HG03469 (cell line): ENCODE results near the gene NTPCR.
"Not testable (repeated sequence)": the region's sequence is repeated elsewhere in the genome, so short reads cannot be mapped to it uniquely, and the experiment has no call there.

ENCODE experiments used
- ATAC-seq: cut with Tn5 transposase; IDR thresholded peaks from one replicate; pipeline ENCODE4 v1.9.1; 2021; ENCODE audit warnings: mild to moderate bottlenecking, moderate library complexity, moderate number of reproducible peaks; ENCODE audit not compliant: unreplicated experiment

The NTPCR gene

GRCh38 chr1:232983375-232983774 lies 33.0 kb downstream of the NTPCR start:
- no peak for ATAC-seq

- no peak for ATAC-seq
These were observed 33.6 kb downstream of the NTPCR start for GRCh38 chr1:232983817-232984567.

GRCh38 chr1:232984577-232985425 lies 34.4 kb downstream of the NTPCR start:
- ATAC-seq: no peak

GRCh38 chr1:232985882-232986526 lies 35.6 kb downstream of the NTPCR start:
- no peak for ATAC-seq

GRCh38 chr1:232986527-232986922 lies 36.1 kb downstream of the NTPCR start:
- no peak for ATAC-seq

- ATAC-seq: no peak
These were observed 36.8 kb downstream of the NTPCR start for GRCh38 chr1:232987046-232987773.

GRCh38 chr1:232987774-232988140 lies 37.3 kb downstream of the NTPCR start:
- no peak for ATAC-seq

GRCh38 chr1:232988572-232989040 lies 38.2 kb downstream of the NTPCR start:
- no peak for ATAC-seq

GRCh38 chr1:232990176-232991128 lies 40.0 kb downstream of the NTPCR start:
- no peak for ATAC-seq

- no peak for ATAC-seq
These were observed 40.8 kb downstream of the NTPCR start for GRCh38 chr1:232991238-232991637.

GRCh38 chr1:232992227-232992626 lies 41.8 kb downstream of the NTPCR start:
- ATAC-seq: no peak

- no peak for ATAC-seq
These were observed 43.1 kb downstream of the NTPCR start for GRCh38 chr1:232993555-232993954.

GRCh38 chr1:232995189-232995588 lies 44.8 kb downstream of the NTPCR start:
- no peak for ATAC-seq

- no peak for ATAC-seq
These were observed 45.7 kb downstream of the NTPCR start for GRCh38 chr1:232996143-232996542.

GRCh38 chr1:232998138-232998537 lies 47.7 kb downstream of the NTPCR start:
- ATAC-seq: no peak

- ATAC-seq: no peak
These were observed 48.2 kb downstream of the NTPCR start for GRCh38 chr1:232998646-232999045.

GRCh38 chr1:232999956-233000625 lies 49.7 kb downstream of the NTPCR start:
- no peak for ATAC-seq

- ATAC-seq: not testable (repeated sequence)
These were observed 53.2 kb downstream of the NTPCR start for GRCh38 chr1:233003638-233004037.

- ATAC-seq: no peak
These were observed 54.0 kb downstream of the NTPCR start for GRCh38 chr1:233004451-233004850.
